GF-D8 (cell line): Measurements from ENCODE around the gene CNST.
A peak's percentile ranks its signal among the peaks of the same experiment; 100 is the strongest.
"Not testable (repeated sequence)": the region's sequence is repeated elsewhere in the genome, so short reads cannot be mapped to it uniquely, and the experiment has no call there.

ENCODE experiments used
- DNase-seq: peaks from one replicate; lab custom pipeline; 2025; lab: John Stamatoyannopoulos, UW

Gene CNST

GRCh38 chr1:246709835-246710234 lies 143.6 kb downstream of the CNST start:
- peak; percentile 69 for DNase-seq

- no peak for DNase-seq
Measured at GRCh38 chr1:246711548-246712003, 145.3 kb downstream of the CNST start.

- DNase-seq = not testable (repeated sequence)
Measured at GRCh38 chr1:246712428-246712827, 146.2 kb downstream of the CNST start.
